Measurements from ENCODE around the gene NCOA3. TPM values are rescaled to one million over a fixed set of nuclear protein-coding genes. Genes with fewer than 3 reads are reported as not detected.

NCOA3 gene
- total RNA-seq, 2 experiments from 2014 or later: 59.9 to 65.4 TPM

DNA sequence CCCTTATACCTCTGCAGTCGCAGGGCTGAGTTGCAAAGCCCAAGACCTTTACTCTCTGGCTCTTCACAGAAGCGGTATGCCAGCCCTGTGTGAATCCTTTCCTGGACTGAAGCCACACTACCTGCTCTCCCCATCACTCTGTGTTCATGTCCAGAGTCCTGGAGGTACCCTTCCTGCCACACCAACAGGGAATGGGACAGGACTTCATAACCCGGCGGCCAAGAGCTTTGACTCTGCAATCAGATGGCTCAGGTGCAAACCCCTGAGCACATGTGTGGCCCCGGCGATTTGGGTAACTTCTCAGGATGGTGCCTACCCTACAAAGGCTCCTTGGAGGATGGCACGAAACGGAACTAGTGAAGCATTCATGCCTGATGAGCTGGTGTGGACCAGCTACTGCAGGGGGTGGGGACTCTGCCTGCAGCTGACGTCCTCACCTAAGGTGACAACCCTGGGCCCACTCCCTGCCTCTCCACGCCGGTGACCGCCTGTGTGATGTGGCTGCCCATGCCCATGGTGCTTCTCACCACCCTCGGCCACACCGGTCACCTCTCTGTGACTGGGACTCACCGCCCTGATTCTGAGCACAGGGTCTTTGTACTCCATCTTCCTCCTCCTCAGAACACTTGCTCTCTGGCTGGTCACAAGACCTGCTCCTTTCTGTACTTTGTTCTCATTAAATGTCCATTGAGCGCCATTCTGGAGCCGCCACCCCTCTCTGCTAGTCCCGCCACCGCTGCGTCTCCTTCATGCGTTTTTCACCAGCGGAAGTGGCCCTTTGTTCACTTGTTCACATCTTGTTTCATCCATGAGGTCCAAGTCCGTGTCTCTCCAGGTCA, 166.8 kb downstream of the NCOA3 start:
- no peaks in the 10 kb centered on the region for H3K27me3 ChIP-seq (ENCODE audit: control insufficient read depth in 1 of 2, insufficient read depth in 2 of 2, low read length in 2 of 2)
- no peak overlapping the region for H3K27ac ChIP-seq (ENCODE audit: low read depth in 1 of 2, low read length in 2 of 2)
- H3K9me3 ChIP-seq (ENCODE audit: control insufficient read depth in 1 of 2, insufficient read depth in 1 of 2, low read length in 2 of 2): no peaks in the 10 kb centered on the region
- Mint-ChIP-seq H3K4me1 (ENCODE audit: low read depth) (no peaks in the 10 kb centered on the region), H3K27ac (no peak overlapping the region), H3K4me3 (no peak overlapping the region), H3K27me3 (no peaks in the 10 kb centered on the region), H3K36me3 (ENCODE audit: low read depth) (peaks cover 2% of the 10 kb centered on the region), H3K9me3 (no peaks in the 10 kb centered on the region)
- ATAC-seq (ENCODE audit: poor library complexity) (no peak), DNase-seq (no peak)
- ChIA-PET CTCF (no interaction called here), POLR2A (no interaction called here)
- no peaks in the 10 kb centered on the region for H3K36me3 ChIP-seq (ENCODE audit: insufficient read depth, low read length)
- H3K4me3 ChIP-seq (ENCODE audit: low read length): no peak overlapping the region
- H3K4me1 ChIP-seq (ENCODE audit: insufficient read depth, low read length): peaks cover 6% of the 10 kb centered on the region
- intact Hi-C loops (cut with DNase I, micrococcal nuclease): no loop called here
- no peak for TF ChIP-seq CTCF (IDR thresholded peaks at IDR 0.05)

DNA sequence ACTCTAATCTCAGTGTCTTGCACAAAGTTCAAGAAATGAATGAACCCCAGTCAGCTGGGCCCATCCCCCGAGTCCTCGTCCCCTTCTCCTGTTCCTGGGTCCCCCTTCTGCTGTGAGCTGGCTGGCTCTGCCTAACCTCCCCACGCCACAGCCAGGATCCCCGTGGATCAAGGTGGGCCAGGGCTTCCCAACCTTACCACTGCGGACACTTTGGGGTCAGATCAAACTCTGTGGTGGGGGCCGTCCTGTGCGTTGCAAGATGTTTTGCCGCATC, 167.4 kb downstream of the NCOA3 start:
- no peak overlapping the region for H3K4me3 ChIP-seq (ENCODE audit: low read length)
- CTCF ChIA-PET: no interaction called here
- no peak for TF ChIP-seq CTCF (IDR thresholded peaks at IDR 0.05)
- DNase-seq (no peak), ATAC-seq (ENCODE audit: poor library complexity) (no peak)
- intact Hi-C loops (cut with DNase I, micrococcal nuclease): no loop called here
- no peaks in the 10 kb centered on the region for H3K36me3 Mint-ChIP-seq (ENCODE audit: low read depth)
- no peak overlapping the region for H3K4me3 Mint-ChIP-seq
- POLR2A ChIA-PET: no interaction called here
- no peaks in the 10 kb centered on the region for H3K9me3 ChIP-seq (ENCODE audit: control insufficient read depth in 1 of 2, insufficient read depth in 1 of 2, low read length in 2 of 2)
- no peaks in the 10 kb centered on the region for H3K27me3 ChIP-seq (ENCODE audit: control insufficient read depth in 1 of 2, insufficient read depth in 2 of 2, low read length in 2 of 2)
- H3K4me1 Mint-ChIP-seq (ENCODE audit: low read depth): no peaks in the 10 kb centered on the region
- no peaks in the 10 kb centered on the region for H3K36me3 ChIP-seq (ENCODE audit: insufficient read depth, low read length)
- no peaks in the 10 kb centered on the region for H3K9me3 Mint-ChIP-seq
- H3K27ac Mint-ChIP-seq: no peak overlapping the region
- H3K27me3 Mint-ChIP-seq: no peaks in the 10 kb centered on the region
- H3K4me1 ChIP-seq (ENCODE audit: insufficient read depth, low read length): peaks cover under 1% of the 10 kb centered on the region
- no peak overlapping the region for H3K27ac ChIP-seq (ENCODE audit: low read depth in 1 of 2, low read length in 2 of 2)

GRCh38 chr20:47669489-47669888, 167.8 kb downstream of the NCOA3 start:
- H3K36me3 Mint-ChIP-seq (ENCODE audit: low read depth): no peaks in the 10 kb centered on the region
- no peak overlapping the region for H3K27ac ChIP-seq (ENCODE audit: low read depth in 1 of 2, low read length in 2 of 2)
- no peak overlapping the region for H3K4me3 Mint-ChIP-seq
- CTCF ChIA-PET: no interaction called here
- H3K27me3 Mint-ChIP-seq: no peaks in the 10 kb centered on the region
- H3K36me3 ChIP-seq (ENCODE audit: insufficient read depth, low read length): no peaks in the 10 kb centered on the region
- TF ChIP-seq CTCF (IDR thresholded peaks at IDR 0.05): no peak
- POLR2A ChIA-PET: no interaction called here
- H3K4me1 ChIP-seq (ENCODE audit: insufficient read depth, low read length): no peaks in the 10 kb centered on the region
- no peaks in the 10 kb centered on the region for H3K4me1 Mint-ChIP-seq (ENCODE audit: low read depth)
- DNase-seq (no peak), ATAC-seq (ENCODE audit: poor library complexity) (no peak)
- H3K27ac Mint-ChIP-seq: no peak overlapping the region
- H3K4me3 ChIP-seq (ENCODE audit: low read length): no peak overlapping the region
- H3K9me3 ChIP-seq (ENCODE audit: control insufficient read depth in 1 of 2, insufficient read depth in 1 of 2, low read length in 2 of 2): no peaks in the 10 kb centered on the region
- H3K27me3 ChIP-seq (ENCODE audit: control insufficient read depth in 1 of 2, insufficient read depth in 2 of 2, low read length in 2 of 2): no peaks in the 10 kb centered on the region
- intact Hi-C loops (cut with DNase I, micrococcal nuclease): no loop called here
- no peaks in the 10 kb centered on the region for H3K9me3 Mint-ChIP-seq

All from CD4-positive, alpha-beta T cell (primary cell).